Central memory CD8-positive, alpha-beta T cell (primary cell): Measurements from ENCODE around the gene KIF23.

Experiments
- ATAC-seq: fragments of 150-1000 bp; cut with Tn5 transposase; replicated peaks from 2 replicates; pipeline ENCODE4 v1.10.0; 2022; ENCODE audit warnings: mild to moderate bottlenecking, moderate FRiP score, moderate number of reproducible peaks; ENCODE audit not compliant: poor library complexity, severe bottlenecking; ENCODE audit errors: extremely low read depth
- DNase-seq, 2 donors: peaks; one replicate each; pipeline ENCODE4 v3.0.0; 2021; ENCODE audit warnings: low spot score in 2 of 2
- H3K27ac Mint-ChIP-seq: one replicate; pipeline ENCODE4 v1.8.0; 2022; ENCODE audit warnings: low read depth, mild to moderate bottlenecking, moderate library complexity, mixed read lengths
- H3K27me3 Mint-ChIP-seq: one replicate; pipeline ENCODE4 v1.8.0; 2022; ENCODE audit warnings: mixed read lengths
- H3K36me3 Mint-ChIP-seq: one replicate; pipeline ENCODE4 v1.8.0; 2022; ENCODE audit warnings: mild to moderate bottlenecking, moderate library complexity, mixed read lengths; ENCODE audit not compliant: insufficient read depth
- H3K4me1 Mint-ChIP-seq: one replicate; pipeline ENCODE4 v1.8.0; 2022; ENCODE audit warnings: mixed read lengths
- H3K4me3 Mint-ChIP-seq: one replicate; pipeline ENCODE4 v1.8.0; 2022; ENCODE audit warnings: mild to moderate bottlenecking, moderate library complexity, mixed read lengths
- H3K9me3 Mint-ChIP-seq: one replicate; pipeline ENCODE4 v1.8.0; 2022; ENCODE audit warnings: mixed read lengths

The KIF23 gene

GRCh38 chr15:69465253-69465652 lies 51.1 kb downstream of the KIF23 start:
- Mint-ChIP-seq H3K27me3 (no peaks in the 10 kb centered on the region), H3K9me3 (no peaks in the 10 kb centered on the region), H3K36me3 (peaks cover 17% of the 10 kb centered on the region), H3K4me3 (no peak overlapping the region), H3K27ac (no peak overlapping the region), H3K4me1 (peaks cover 32% of the 10 kb centered on the region)
- ATAC-seq (no peak), DNase-seq (no peak)

GRCh38 chr15:69466733-69467132 lies 52.6 kb downstream of the KIF23 start:
- Mint-ChIP-seq H3K36me3 (peaks cover 14% of the 10 kb centered on the region), H3K9me3 (no peaks in the 10 kb centered on the region), H3K4me3 (no peak overlapping the region), H3K27me3 (no peaks in the 10 kb centered on the region), H3K4me1 (peaks cover 30% of the 10 kb centered on the region), H3K27ac (peak overlapping the region; percentile 44)
- ATAC-seq (no peak), DNase-seq (no peak)

- peaks cover 26% of the 10 kb centered on the region for H3K4me1 Mint-ChIP-seq
- H3K27me3 Mint-ChIP-seq: no peaks in the 10 kb centered on the region
- H3K4me3 Mint-ChIP-seq: peak overlapping the region; percentile 63
- DNase-seq (no peak), ATAC-seq (no peak)
- no peaks in the 10 kb centered on the region for H3K9me3 Mint-ChIP-seq
- H3K27ac Mint-ChIP-seq: peak overlapping the region; percentile 97
- peaks cover 12% of the 10 kb centered on the region for H3K36me3 Mint-ChIP-seq
These were observed 53.5 kb downstream of the KIF23 start for GRCh38 chr15:69467636-69468035.

GRCh38 chr15:69468241-69469121 lies 54.3 kb downstream of the KIF23 start:
- DNase-seq (peak; percentile 68 to 91), ATAC-seq (peak; percentile 92)
- Mint-ChIP-seq H3K36me3 (peaks cover 9% of the 10 kb centered on the region), H3K27me3 (no peaks in the 10 kb centered on the region), H3K27ac (peak overlapping the region; percentile 97), H3K4me1 (peaks cover 24% of the 10 kb centered on the region), H3K4me3 (peak overlapping the region; percentile 63), H3K9me3 (no peaks in the 10 kb centered on the region)

DNA sequence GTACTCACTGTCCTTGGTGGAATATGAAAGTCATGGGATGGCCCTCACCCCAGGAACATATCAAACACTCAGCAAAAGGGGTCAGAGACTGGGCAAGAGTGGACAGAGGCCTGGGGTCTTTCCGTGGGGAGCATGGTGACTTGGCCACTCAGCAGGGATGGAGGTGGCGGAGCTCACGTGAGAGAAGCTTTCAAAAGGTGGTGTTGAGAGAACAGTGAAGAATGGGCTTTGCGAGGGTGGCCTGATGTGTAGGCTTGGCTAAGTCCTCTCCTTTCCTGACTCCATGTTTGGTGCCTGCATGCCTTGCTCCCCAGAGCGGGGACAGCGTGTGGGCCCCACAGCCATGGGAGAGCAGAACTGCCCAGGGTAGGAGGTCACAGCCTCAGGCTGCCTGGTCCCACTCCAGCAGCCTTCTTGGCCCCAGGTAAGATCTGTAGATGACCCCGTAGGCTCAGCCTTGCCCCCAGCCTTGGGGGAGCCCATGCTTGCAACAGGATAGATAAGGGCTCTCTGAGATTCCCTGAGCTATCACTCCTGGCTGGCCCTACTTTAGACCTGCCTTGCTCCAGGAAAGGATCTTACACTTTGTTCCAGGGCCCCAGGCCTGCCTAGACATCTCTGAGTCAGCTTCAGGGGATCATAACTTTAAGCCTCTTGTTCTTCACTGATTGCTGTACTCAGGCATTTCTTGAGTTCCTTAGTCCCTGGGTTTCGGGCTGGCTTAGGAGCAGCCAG lies 55.5 kb downstream of the KIF23 start:
- Mint-ChIP-seq H3K9me3 (no peaks in the 10 kb centered on the region), H3K27me3 (no peaks in the 10 kb centered on the region), H3K27ac (peak overlapping the region; percentile 97), H3K36me3 (peaks cover 10% of the 10 kb centered on the region), H3K4me1 (peaks cover 21% of the 10 kb centered on the region), H3K4me3 (peak overlapping the region; percentile 63)
- no peak for ATAC-seq
- DNase-seq: no peak

- peaks cover 10% of the 10 kb centered on the region for H3K36me3 Mint-ChIP-seq
- no peak overlapping the region for H3K4me3 Mint-ChIP-seq
- DNase-seq (no peak), ATAC-seq (no peak)
- no peaks in the 10 kb centered on the region for H3K9me3 Mint-ChIP-seq
- H3K27ac Mint-ChIP-seq: no peak overlapping the region
- H3K4me1 Mint-ChIP-seq: peaks cover 21% of the 10 kb centered on the region
- peaks cover 8% of the 10 kb centered on the region for H3K27me3 Mint-ChIP-seq
These were observed 57.9 kb downstream of the KIF23 start for GRCh38 chr15:69472046-69472445.

GRCh38 chr15:69472562-69472961 lies 58.4 kb downstream of the KIF23 start:
- Mint-ChIP-seq H3K9me3 (no peaks in the 10 kb centered on the region), H3K27ac (no peak overlapping the region), H3K4me1 (peaks cover 20% of the 10 kb centered on the region), H3K4me3 (no peak overlapping the region), H3K36me3 (peaks cover 10% of the 10 kb centered on the region), H3K27me3 (peaks cover 8% of the 10 kb centered on the region)
- DNase-seq: no peak
- no peak for ATAC-seq

- H3K4me1 Mint-ChIP-seq: peaks cover 3% of the 10 kb centered on the region
- peaks cover 8% of the 10 kb centered on the region for H3K27me3 Mint-ChIP-seq
- no peak overlapping the region for H3K27ac Mint-ChIP-seq
- DNase-seq: no peak
- peaks cover 1% of the 10 kb centered on the region for H3K36me3 Mint-ChIP-seq
- peaks cover under 1% of the 10 kb centered on the region for H3K9me3 Mint-ChIP-seq
- ATAC-seq: no peak
- no peak overlapping the region for H3K4me3 Mint-ChIP-seq
These were observed 60.1 kb downstream of the KIF23 start for GRCh38 chr15:69474291-69474690.

DNA sequence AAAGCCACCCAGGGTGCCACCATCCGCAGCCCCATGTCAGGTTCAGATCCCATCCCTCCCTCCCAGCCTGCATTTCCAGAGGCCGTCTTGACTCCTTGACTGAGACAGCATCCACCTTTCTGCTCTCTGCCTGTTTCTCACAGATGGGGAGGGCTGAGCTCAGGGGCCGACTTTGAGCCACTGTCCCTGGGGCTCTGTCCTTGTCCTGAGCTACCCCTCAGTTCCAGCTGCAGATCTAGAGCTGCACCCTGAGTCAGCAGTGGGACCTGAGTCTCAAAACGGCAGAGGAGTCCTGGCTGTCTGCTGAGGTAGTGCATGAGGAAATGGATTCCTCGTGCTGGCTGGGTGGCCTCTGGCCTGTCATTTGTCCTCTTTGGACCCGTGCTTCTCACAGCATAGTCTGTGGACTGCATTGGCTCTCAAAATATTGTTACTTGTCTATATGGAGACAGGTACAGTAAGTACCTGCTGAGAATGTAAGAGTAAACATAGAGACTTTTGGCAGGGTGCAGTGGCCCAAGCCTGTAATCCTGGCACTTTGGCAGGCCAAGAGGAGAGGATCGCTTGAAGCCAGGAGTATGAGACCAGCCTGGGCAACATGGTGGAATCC lies 60.8 kb downstream of the KIF23 start:
- Mint-ChIP-seq H3K4me3 (no peak overlapping the region), H3K9me3 (peaks cover 5% of the 10 kb centered on the region), H3K4me1 (no peaks in the 10 kb centered on the region), H3K36me3 (peaks cover 1% of the 10 kb centered on the region), H3K27ac (no peak overlapping the region), H3K27me3 (peaks cover 8% of the 10 kb centered on the region)
- DNase-seq (no peak), ATAC-seq (no peak)

DNA sequence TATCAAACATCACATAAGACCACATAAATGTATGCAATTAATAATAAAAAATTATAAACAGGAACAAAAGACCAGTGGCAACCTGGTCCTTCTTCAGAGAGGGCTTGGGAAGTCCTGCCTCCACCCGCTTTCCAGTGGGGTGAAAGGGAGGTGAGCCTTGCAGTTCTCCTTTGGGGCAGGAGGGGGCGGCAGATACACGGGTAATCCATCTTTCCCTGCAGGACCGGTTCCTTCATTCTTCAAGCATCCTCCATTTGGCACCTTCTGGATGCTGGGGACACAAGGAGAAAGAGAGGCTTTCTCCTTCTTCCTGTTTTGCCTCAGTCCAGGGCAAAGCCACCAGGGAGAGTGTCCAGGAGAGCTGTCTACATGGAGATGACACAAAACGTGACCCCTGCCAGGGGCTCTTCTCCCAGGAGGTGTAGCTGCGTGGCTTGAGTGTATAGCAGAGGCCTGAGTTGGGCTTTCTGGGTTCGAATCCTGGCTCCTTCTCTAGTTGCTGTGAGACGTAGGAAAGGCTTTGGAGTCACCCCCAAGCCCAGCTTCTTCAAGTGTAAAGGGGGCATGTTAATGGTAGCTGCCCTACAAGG lies 61.7 kb downstream of the KIF23 start:
- Mint-ChIP-seq H3K4me1 (no peaks in the 10 kb centered on the region), H3K9me3 (peaks cover 5% of the 10 kb centered on the region), H3K27me3 (peaks cover 8% of the 10 kb centered on the region), H3K4me3 (no peak overlapping the region), H3K27ac (no peak overlapping the region), H3K36me3 (peaks cover 1% of the 10 kb centered on the region)
- DNase-seq (peak; percentile 54 to 65), ATAC-seq (no peak)

DNA sequence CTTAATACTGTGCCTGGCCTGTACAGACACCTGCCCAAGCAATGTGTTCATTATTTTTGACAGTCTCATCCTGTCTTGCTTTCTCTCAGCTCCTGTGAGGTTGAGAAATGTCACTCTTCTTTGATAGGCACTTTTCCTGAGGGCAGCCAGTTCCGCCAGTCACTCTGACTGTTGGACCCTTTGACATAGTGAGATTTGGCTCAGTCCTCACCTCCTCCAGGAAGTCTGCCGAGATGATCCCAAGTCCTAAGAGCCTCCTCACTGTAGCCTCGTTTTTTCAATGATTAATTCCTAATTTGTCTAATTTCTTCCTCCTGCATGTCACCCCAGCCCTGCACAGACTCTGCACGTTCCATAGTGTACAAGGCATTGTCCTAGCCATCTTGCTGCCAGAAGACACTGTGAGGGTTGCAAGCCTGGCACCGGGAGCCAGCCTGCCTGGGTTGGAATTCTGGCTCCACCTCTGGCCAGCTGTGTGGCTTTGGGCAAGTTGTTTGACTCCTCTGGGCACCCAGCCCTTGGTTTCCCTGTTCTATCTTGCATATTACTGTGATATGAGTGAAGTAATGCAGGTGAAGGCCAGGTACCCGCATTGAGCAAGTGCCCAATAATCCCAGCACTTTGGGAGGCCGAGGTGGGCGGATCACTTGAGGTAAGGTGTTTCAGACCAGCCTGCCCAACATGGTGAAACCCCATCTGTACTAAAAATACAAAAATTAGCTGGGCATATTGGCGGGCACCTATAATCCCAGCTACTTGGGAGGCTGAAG lies 62.7 kb downstream of the KIF23 start:
- ATAC-seq (no peak), DNase-seq (no peak)
- Mint-ChIP-seq H3K36me3 (peaks cover 1% of the 10 kb centered on the region), H3K4me3 (no peak overlapping the region), H3K27me3 (peaks cover 8% of the 10 kb centered on the region), H3K27ac (no peak overlapping the region), H3K4me1 (no peaks in the 10 kb centered on the region), H3K9me3 (peaks cover 5% of the 10 kb centered on the region)
